Cardiac fibroblast (primary cell): ENCODE data around the gene CNTN1.
A peak's percentile ranks its signal among the peaks of the same experiment; 100 is the strongest.

Experiments
- DNase-seq, 2 donors: peaks; one replicate each; pipeline versions ENCODE4 v3.0.0 to v3.0.0-alpha.2; 2010; ENCODE audit warnings: low read depth in 2 of 2
- H3K4me3 ChIP-seq, 2 donors: replicated peaks in 1 of 2; 1 replicate in 1 of 2; 2 replicates in 1 of 2; pipeline ENCODE4 v1.5.1; 2011; ENCODE audit warnings: low read depth in 2 of 2, low read length in 2 of 2, mild to moderate bottlenecking in 2 of 2, moderate library complexity in 1 of 2
- CTCF ChIP-seq: IDR thresholded peaks from one replicate; pipeline ENCODE4 v1.5.1; 2011; ENCODE audit warnings: low read depth, mild to moderate bottlenecking, low read length, inconsistent platforms

CNTN1 gene

GRCh38 chr12:40992674-40993073 is 300.4 kb downstream of the CNTN1 start:
- TF ChIP-seq CTCF, result no peak
- no peak overlapping the region for H3K4me3 ChIP-seq
- no peak for DNase-seq

GRCh38 chr12:40993158-40993557 is 300.9 kb downstream of the CNTN1 start:
- no peak overlapping the region for H3K4me3 ChIP-seq
- TF ChIP-seq CTCF, result no peak
- no peak for DNase-seq

GRCh38 chr12:40996091-40996490 is 303.9 kb downstream of the CNTN1 start:
- DNase-seq, result no peak
- no peak for TF ChIP-seq CTCF
- H3K4me3 ChIP-seq, result no peak overlapping the region

GRCh38 chr12:40999210-40999609 is 307.0 kb downstream of the CNTN1 start:
- peak in 1 of 2 donors; percentile 8 for DNase-seq
- no peak overlapping the region for H3K4me3 ChIP-seq
- no peak for TF ChIP-seq CTCF

- no peak for TF ChIP-seq CTCF
- no peak overlapping the region for H3K4me3 ChIP-seq
- no peak for DNase-seq
Observed at GRCh38 chr12:41008472-41008871, 316.2 kb downstream of the CNTN1 start.

- peak in 1 of 2 donors; percentile 9 for DNase-seq
- H3K4me3 ChIP-seq, result no peak overlapping the region
- TF ChIP-seq CTCF, result no peak
Observed at GRCh38 chr12:41011939-41012338, 319.7 kb downstream of the CNTN1 start.

- TF ChIP-seq CTCF, result no peak
- DNase-seq, result peak in 1 of 2 donors; percentile 30
- no peak overlapping the region for H3K4me3 ChIP-seq
Observed at GRCh38 chr12:41013881-41014642, 321.8 kb downstream of the CNTN1 start.
